Pulmonary artery endothelial cell (primary cell): ENCODE data around the gene RPL7A. TPM values are rescaled to one million over a fixed set of nuclear protein-coding genes. Genes with fewer than 3 reads are reported as not detected.
"Not testable (repeated sequence)": the region's sequence is repeated elsewhere in the genome, so short reads cannot be mapped to it uniquely, and the experiment has no call there.

Experiments used
- DNase-seq: peaks from one replicate; pipeline ENCODE4 v3.0.0-alpha.2; 2011; ENCODE audit warnings: low read depth, low spot score
- total RNA-seq: library from RNA; depleted of rRNA; stranded (reverse); fragments of >200 nt; gene quantifications from 2 replicates; pipeline ENCODE4 v1.2.3, GENCODE V29; 2014

RPL7A gene
- total RNA-seq, 1 donor from 2014 or later = 2,883 TPM

DNA sequence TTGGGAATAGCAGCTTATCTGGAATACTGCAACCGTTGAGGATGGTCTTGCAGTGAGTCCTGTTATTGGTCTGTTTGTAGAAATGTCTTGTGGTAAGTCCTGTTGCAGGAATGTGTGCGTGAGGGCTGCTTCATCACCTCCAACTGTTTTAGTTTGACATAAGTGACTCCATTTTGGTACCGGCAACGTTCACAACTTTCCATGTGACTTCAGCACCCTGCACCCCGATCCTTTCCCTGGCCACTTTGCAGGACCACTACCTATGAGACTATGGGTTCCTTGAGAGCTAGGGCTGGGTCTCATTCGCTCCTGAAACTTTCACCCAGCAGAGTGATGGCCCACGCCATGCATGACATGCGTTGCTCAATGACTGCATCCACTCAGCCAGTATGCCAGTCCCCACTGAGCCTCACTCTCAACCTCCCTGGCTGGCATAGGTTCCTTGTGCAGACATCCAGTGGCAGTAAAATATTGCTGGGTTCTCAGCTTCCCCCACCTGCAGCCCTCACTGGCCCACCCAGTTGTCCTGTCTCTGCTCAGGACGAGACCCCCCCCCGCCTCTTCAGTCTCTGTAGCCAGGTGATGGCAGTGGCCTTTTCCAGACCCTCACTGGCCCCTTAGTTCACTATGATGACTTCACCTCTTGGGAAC lies 20.1 kb upstream of the RPL7A start:
- DNase-seq = no peak

DNA sequence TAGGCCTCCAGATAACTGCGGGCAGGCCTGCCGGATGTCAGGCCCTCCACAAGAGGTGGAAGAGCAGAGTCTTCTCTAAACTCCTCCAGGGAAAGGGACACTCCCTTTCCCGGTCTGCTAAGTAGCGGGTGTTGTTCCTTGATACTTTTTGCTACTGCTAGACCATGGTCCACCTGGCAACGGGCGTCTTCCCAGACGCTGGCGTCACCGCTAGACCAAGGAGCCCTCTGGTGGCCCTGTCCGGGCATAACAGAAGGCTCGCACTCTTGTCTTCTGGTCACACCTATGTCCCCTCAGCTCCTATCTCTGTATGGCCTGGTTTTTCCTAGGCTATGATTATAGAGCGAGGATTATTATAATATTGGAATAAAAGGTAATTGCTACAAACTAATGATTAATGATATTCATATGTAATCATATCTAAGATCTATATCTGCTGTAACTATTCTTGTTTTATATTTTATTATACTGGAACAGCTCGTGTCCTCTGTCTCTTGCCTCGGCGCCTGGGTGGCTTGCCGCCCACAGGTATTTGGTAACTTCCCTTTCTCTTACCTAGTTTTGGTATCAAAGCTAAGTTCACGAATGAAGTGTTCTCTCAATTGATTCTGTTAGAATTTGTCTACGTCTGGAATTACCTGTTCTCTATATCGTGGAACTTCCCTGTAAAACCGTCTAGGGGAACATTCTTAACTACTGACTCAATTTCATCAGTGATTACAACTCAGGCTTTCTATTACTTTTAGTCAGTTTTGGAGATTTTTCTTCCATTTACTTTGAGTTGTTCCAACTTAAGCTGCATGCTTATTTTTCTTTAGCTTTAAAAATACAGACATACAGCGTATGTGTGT lies 18.5 kb upstream of the RPL7A start:
- DNase-seq = not testable (repeated sequence)

DNA sequence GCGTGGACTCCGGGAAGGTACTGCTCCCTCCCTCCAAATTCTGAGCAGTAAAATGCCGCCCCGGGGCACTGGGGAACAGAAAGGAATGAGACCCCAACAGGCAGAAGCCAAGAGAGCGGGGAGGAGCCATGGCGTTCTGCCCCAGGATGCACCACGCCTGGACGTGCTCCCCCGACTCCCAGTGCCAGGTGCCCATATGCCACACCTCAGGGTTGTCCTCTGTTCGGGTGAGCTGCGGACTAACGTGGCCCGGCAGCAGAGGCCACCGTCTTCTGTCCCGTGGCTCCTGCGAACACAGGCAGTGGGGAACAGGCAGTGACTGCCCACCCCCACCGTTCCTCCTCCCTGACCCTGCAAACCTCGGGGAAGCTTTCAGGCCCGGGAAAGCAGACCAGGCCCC lies 16.8 kb upstream of the RPL7A start:
- no peak for DNase-seq

DNA sequence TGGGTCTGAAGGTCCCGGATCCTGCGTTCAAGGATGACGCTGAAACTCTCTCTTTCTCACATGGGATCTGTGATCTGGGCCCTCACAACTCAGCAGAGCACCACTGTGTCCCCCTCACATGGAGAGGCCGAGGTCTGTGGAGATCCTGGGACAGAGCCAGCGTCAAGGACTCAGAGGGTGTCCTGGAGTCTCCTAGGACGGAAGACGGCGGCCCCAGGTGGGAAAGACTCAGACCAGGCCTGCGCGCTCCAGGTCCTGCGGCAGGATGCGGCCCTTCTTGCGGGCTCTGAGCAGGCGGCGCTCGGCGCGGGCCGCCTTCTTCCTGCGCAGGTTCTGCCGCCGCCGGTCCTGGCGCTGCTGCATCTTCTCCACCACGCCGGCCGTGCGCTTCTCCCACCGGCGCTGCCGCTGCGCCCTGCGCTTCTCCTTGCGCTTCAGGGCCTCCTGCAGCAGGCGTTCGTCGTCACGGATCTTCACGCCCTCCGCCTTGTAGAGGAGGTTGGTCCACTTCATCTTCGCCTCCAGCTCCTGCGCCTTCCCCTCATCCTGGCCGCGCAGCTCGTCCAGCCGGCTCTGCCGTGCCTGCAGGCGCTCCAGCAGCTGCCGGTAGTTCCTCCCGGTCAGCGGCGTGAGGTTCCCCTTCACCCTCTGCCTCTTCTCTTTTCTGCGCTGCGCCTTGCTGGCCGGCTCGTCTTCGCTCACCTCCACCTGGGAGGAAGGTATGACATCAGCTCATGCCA lies 16.2 kb upstream of the RPL7A start:
- DNase-seq = no peak

DNA sequence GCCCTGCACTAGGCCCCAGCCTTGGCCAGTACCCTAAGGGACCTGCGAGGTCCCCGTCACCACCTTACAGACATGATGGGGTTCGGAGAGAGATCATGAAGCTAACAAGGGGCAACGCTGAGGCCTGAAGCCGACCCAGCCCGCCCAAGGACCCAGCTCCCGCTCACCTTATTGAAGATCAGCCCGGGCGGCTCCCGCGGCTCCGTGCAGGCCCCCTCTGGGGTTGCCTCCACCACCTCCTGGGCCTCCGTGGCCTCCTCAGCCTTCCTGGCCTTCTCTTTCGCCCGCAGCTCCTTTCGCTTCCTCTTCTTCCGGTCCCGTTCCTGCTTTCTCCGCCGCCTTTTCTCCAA lies 15.7 kb upstream of the RPL7A start:
- DNase-seq = no peak

DNA sequence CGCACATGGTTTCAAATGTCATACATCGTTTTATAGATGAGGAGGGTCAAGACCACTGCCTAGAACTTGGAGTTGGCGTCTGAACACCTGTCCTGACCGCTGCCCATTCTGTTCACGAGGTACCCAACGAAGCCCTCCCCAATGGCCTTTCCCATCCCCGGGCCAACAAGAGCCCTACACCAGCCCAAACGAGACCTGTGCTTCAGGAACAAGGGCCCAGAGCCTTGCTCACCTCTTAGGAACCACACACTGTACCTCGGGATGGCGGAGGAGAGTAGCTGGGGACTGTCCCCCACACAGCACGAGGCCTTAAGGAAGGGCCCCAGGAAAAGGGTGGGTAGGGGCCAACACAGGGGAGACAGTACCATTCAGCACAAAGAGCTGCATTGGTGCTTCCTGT lies 15.0 kb upstream of the RPL7A start:
- no peak for DNase-seq

DNA sequence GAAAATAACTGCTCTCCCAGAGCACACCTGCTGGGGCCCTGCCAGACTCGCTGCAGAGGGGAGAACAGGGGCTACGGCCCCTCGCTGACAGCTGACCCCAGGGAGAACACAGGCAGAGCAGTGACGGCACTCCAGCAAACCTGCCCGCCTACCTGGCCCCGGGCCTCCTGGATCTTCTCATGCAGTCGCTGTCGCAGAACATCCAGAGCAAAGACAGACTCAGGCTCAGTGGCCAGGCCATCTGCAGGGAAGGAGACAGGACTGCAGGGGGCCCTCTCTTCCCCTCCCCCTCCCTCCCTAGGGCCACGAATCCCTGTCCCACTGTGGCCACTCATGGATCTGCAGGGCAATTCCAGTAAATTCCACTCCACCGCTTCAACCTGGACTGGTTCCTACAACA lies 14.5 kb upstream of the RPL7A start:
- DNase-seq = no peak

DNA sequence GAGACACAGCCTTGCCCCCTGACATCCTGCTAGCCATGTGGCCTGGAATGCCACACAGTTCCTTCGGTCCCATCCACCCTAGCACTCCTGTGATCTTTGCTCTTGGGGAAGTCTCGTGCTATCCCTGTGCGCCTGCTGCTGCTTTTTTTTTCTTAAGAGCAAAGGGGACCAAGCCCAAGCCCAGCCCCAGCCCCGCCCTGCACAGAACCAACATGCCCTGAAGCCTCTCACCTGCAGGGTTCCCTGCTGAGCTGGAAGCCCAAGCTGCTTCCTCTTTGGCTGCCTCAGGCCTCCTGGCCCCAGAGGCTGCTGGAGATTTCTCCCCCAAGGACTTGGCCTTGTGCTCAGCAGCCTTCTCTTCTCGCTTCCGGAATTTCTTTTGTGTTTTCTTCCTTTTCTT lies 13.9 kb upstream of the RPL7A start:
- DNase-seq = no peak

DNA sequence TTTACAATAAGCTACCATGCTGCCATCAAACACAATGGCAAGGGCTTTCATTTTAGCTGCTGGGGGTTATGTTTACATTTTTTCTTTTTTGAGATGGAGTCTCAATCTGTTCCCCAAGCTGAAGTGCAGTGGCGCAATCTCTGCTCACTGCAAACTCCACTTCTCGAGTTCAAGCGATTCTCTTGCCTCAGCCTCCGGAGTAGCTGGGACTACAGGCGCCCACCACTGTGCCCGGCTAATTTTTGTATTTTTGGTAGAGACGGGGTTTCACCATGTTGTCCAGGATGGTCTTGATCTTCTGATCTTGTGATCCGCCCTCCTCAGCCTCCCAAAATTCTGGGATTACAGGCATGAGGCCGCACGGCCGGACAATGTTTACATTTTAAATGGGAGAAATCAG lies 13.1 kb upstream of the RPL7A start:
- not testable (repeated sequence) for DNase-seq

DNA sequence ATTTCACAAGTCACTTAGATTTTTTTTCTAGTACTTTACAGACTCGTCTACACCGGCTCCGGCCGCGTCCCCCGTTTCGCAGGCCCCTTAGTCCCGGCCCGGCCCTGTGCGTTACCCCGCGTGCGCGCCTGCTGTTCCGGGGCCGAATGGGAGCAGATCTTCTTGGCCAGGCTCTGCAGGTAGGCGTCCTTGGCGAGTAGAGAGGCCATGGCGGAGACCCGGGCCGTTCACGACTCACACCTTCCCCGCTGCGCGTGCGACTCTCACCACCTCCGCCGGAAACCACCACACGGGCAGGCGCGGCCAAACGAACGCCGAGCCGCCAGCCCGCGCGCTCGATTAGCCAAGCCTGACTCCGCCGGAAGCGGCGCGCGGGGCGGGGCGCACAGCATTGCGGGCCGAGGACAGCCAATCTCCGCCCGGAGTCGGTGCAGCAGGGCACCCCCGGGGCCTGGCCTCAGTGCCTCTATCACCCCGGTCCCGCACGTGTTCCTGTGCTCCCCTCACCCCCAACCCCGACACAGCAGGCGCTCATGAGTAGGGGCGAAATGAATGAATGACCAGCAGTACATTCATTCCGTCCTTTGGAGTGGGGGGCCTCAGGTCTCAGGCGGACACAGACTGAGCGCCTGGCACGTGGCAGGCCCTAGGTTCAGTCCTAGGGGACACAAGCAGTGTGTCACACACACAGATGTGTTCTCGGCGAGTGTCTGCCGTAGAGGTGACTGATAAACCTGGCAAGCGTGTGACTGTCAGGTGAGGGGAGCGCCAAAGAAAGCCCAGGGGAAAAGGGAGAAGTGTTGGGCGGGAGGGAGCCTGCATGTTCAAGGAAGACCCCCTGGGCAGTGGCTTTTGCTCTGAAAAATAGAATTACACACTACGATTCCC lies 11.8 kb upstream of the RPL7A start, which contains the start of gene SURF6:
Gene SURF6 (minus strand): TSS at position 265 of the 888 bp plus-strand sequence. CDS start 56 bp downstream, at position 209.
- DNase-seq = peak; percentile 60

DNA sequence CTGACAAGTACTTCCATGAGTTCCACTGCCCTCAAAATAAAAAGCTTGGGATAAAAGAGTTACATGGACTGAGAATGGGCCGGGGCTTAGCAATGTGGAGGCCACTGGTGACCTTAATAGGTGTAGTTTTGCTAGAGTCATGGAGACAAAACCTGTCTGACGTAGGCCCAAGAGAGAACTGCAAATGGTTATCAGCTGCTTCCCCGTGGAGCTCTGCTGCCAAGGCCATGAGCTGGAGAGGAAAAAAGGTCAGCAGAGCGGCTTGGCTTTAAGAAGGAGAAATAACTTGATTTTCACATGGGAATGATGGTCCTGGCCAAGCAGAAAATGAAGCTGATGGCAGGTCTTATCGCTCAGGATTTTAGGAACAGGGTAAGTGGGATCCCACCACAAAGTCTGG lies 8.4 kb upstream of the RPL7A start:
- no peak for DNase-seq

DNA sequence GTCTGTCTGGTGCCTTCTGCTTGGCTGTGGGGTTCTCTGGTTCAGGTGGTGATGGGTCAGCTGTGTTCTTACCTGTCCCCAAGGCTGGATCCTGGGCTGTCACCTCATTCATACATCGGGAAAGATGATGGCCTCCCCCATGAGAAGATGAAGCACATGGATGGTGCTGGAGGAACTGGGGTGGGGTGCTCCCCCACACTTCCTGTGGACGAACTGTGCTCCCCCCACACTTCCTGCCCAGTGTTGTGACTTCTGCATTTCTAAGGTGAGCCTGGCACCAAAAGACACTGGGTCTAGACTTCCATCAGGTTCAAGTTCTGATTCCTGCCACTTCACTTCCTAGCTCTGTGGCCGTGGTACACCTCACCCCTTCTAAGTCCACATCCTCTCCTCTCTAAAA lies 7.8 kb upstream of the RPL7A start:
- DNase-seq = no peak

DNA sequence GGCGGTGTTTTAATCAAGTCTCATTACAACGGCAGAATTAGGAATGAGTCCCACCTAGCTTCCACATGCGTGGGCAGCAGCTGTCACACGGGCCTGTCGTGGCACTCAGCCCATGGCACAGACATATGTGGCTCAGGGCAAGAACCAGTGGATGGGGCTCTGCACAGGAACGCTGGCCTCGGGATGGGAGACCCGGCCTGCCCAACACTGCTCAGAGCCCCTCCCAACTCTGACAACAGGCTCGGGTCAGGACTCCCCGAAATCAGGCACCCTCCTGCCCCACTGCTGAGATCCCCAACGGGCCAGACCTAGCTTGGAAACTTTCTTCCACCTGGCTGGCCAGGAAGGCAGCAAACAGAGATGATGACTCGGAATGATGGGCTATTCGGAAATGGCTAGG lies 7.1 kb upstream of the RPL7A start:
- DNase-seq = no peak

DNA sequence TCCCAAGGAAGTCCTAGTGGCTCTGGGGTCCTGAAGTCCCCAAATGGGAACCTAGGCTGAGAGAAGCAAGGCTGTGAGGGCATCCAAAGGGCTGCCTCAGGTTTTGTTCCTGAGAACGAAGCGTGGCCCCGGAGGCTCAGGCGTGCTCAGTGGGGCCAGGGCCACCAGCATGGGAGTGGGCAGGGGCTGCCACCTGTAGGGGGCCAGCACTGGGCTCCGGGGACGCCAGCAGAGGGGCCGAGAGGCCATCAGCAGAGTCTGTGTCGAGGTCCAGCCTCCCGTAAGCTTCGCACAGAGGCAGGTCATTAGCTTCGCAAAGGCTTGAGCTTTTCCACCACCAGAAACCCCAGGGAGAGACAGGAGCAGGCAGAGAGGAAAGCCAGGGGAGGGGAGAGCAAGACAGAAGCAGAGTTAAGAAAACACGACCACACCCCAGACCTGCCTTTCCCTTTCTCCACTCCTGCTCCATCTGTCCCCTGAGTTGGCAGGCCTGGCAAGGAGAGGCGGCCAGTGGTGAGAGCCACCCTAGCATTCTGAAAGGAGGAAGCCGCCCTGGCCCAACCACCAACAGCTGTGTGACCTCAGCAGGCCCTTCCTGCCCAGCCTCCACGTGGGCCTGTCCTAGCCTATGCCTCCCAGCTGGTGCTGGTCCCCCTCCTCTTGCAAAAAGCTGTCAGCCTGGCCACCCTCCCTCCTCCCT lies 6.5 kb upstream of the RPL7A start:
- no peak for DNase-seq

DNA sequence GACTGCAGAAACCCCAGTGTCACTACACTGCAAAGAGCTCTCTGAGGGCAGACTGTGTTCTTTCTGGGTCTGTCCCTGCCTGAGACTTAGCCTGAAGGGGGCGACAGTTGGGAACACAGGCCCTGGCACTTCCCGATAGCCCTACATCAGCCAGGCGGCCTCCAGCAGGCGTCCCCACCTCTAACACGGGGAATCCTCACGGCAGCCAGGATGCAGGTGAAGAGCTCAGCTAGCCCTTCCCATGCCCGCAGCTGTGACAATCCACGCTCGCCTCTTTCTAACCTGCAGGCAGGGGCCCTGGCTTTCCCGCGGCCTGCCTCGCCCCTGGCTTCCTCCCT lies 6.0 kb upstream of the RPL7A start:
- no peak for DNase-seq

DNA sequence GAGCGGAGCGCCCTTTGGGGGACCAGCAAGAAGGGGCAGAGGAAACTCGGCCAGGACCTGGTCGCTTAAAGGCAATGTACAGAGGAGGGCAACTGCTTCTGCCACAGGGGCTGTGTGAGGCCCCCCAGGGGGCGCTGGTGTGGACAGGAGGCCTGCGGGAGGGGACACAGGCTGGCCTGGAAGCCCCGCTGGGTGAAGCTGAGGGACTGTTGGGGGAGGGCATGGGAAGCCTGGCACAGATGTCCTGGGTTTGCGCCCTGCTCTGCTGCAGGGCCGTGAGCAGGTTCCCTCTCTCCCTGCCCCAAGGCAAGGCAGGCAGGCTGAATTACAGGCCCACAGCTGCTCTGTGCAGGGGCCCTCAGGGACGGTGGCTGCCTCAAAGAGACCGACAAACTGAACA lies 5.4 kb upstream of the RPL7A start:
- DNase-seq = no peak

DNA sequence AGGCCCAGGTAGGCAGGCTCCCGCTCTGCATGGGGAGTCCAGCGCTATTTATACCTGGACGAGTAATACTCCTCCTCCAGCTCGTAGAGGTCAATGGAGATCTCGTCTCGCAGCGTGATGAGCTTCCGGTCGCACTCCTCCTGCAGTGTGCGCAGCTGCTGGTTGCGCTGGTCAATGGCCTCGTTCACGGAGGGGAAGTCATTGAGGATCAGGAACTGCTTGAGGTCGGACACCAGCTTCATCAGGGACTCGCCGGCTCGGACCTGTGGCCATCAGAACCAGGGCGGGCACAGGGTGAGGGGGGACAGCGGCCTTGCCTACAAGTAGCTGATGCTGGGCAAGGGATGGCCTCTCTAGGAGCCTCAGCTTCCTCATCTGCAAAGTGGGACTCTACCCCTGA lies 3.9 kb upstream of the RPL7A start:
- DNase-seq = no peak

DNA sequence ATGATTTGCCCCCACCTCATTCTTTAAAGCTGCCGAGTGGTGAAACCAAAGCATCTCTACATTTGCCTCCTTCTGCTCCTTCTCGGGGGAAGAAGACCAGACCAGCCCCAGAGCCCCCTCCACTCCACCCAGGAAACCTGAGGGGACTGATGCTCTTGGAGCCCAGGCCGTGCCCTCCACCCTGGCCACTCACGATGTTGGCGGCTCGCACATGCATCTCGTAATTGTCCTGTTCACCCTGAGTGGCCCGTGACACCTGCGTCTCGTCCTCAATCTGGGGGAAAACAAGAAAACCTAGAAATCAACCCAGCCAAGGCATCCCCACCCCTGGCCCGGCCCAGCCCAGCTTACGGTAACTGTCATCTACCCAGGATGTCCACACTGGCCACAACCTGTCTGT lies 3.0 kb upstream of the RPL7A start:
- DNase-seq = no peak

DNA sequence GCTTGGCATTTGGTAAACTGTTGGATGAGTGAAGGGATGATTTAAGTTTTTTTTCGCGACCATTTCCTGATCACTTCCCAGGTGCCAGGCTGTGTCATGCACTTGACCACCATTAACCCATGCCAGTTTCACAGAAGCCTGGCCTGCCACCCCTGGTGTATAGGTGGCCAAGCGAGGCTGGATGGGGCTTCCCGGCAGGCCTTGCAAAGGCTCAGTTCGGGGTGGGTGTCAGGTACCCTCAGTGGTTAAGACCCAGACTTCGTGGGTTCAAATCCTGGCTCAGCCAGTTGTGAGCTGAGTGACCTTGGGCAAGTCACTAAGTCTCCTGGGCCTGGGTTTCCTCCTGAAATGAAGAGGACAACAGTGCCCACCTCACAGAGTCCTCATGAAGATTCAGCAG lies 2.4 kb upstream of the RPL7A start:
- DNase-seq = no peak

DNA sequence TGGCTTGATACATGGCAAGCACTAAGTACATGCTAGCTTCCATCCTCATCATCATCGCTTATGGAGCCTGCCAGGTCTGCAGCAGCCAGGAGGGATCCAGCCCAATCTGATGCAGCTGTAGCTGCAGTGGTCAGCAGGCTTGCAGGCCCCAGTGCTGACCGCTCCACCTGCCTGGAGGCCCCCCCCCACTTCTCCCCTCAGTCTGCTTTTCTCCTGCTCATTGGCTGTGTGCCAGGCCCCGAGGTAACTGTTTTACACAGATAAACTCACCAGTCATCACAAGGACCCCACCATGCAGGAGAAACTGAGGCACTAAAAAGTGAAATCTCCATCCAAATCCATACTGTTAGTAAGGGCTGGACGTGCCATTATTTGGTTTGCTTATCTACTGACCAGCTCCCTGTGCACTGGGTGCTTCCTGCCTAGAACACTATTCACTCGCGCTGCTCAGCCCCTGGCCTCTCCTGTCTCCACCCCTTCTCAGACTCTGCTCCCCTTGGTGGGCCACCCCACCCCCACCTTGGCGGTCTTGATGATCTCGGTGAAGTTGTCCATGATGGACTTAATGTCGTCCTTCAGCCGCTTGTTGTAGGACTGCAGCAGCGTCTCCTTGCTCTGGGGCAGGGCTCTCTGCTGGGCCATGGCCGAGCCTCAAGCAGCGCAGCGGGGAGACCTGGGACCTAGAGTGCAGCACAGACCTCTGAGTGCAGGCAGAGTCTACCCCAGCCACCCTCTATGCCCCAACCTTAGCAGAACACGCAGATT lies 1.8 kb upstream of the RPL7A start:
- DNase-seq = no peak
